Measurements from ENCODE around the gene RAD17. TPM values are rescaled to one million over a fixed set of nuclear protein-coding genes. Genes with fewer than 3 reads are reported as not detected.
A peak's percentile ranks its signal among the peaks of the same experiment; 100 is the strongest.
"Not testable (repeated sequence)": the region's sequence is repeated elsewhere in the genome, so short reads cannot be mapped to it uniquely, and the experiment has no call there.

RAD17 gene
- polyA plus RNA-seq, 1 donor from 2014 or later, result 29.6 TPM

- Mint-ChIP-seq H3K4me1 (peaks cover 21 to 40% (median 23%) of the 10 kb centered on the region in 3 donors), H3K27ac (peak overlapping the region in 1 of 3 donors; percentile 59)
Measured at GRCh38 chr5:69364414-69364813, 5.2 kb upstream of the RAD17 start.

GRCh38 chr5:69364850-69365249 is 4.8 kb upstream of the RAD17 start:
- Mint-ChIP-seq H3K4me3 (peak overlapping the region in 1 of 4 donors; percentile 90), H3K27me3 (no peaks in the 10 kb centered on the region), H3K36me3 (no peaks in the 10 kb centered on the region), H3K4me1 (peaks cover 21 to 43% (median 23%) of the 10 kb centered on the region in 3 donors), H3K27ac (peak overlapping the region in 1 of 3 donors; percentile 59), H3K9me3 (no peaks in the 10 kb centered on the region)

More at GRCh38 chr5:69364414-69364813, 5.2 kb upstream of the RAD17 start:
- Mint-ChIP-seq H3K36me3 (no peaks in the 10 kb centered on the region), H3K9me3 (no peaks in the 10 kb centered on the region), H3K27me3 (no peaks in the 10 kb centered on the region), H3K4me3 (peak overlapping the region in 1 of 4 donors; percentile 90)

GRCh38 chr5:69367697-69368279 is 1.8 kb upstream of the RAD17 start:
- peak overlapping the region; percentile 91 to 99 (median 96) for H3K4me3 Mint-ChIP-seq
- H3K4me1 Mint-ChIP-seq, result peaks cover 32 to 52% (median 34%) of the 10 kb centered on the region in 3 donors
- H3K9me3 Mint-ChIP-seq, result no peaks in the 10 kb centered on the region
- peak overlapping the region; percentile 92 to 100 (median 99) for H3K27ac Mint-ChIP-seq
- H3K27me3 Mint-ChIP-seq, result no peaks in the 10 kb centered on the region
- H3K36me3 Mint-ChIP-seq, result no peaks in the 10 kb centered on the region

- Mint-ChIP-seq H3K9me3 (no peaks in the 10 kb centered on the region), H3K4me3 (peak overlapping the region; percentile 93 to 99 (median 96)), H3K36me3 (no peaks in the 10 kb centered on the region), H3K4me1 (peaks cover 37 to 56% (median 38%) of the 10 kb centered on the region in 3 donors), H3K27ac (peak overlapping the region; percentile 92 to 100 (median 99)), H3K27me3 (no peaks in the 10 kb centered on the region)
Measured at GRCh38 chr5:69368458-69369339, 919 bp upstream of the RAD17 start.

- not testable (repeated sequence) for H3K36me3 Mint-ChIP-seq, H3K9me3 Mint-ChIP-seq, H3K27me3 Mint-ChIP-seq
- Mint-ChIP-seq H3K27ac (peak overlapping the region; percentile 99 to 100 (median 99)), H3K4me3 (peak overlapping the region; percentile 93 to 98 (median 96)), H3K4me1 (peaks cover 39 to 56% (median 44%) of the 10 kb centered on the region in 3 donors)
Measured at GRCh38 chr5:69370335-69370734, 717 bp downstream of the RAD17 start.

GRCh38 chr5:69372394-69372793 is 2.8 kb downstream of the RAD17 start:
- Mint-ChIP-seq H3K4me3 (peak overlapping the region; percentile 21 to 94 (median 78)), H3K9me3 (no peaks in the 10 kb centered on the region), H3K27ac (peak overlapping the region; percentile 47 to 59 (median 58)), H3K27me3 (no peaks in the 10 kb centered on the region), H3K36me3 (peaks cover 5% of the 10 kb centered on the region), H3K4me1 (peaks cover 41 to 63% (median 52%) of the 10 kb centered on the region in 3 donors)

GRCh38 chr5:69374911-69375446 is 5.4 kb downstream of the RAD17 start:
- Mint-ChIP-seq H3K9me3 (no peaks in the 10 kb centered on the region), H3K27me3 (no peaks in the 10 kb centered on the region), H3K36me3 (peaks cover 5% of the 10 kb centered on the region), H3K4me3 (peak overlapping the region; percentile 74 to 91 (median 89)), H3K27ac (peak overlapping the region; percentile 92 to 97 (median 96)), H3K4me1 (peaks cover 32 to 43% (median 40%) of the 10 kb centered on the region in 3 donors)

- no peak overlapping the region for H3K27ac Mint-ChIP-seq
- peaks cover 14 to 29% (median 24%) of the 10 kb centered on the region in 3 donors for H3K4me1 Mint-ChIP-seq
- H3K27me3 Mint-ChIP-seq, result no peaks in the 10 kb centered on the region
- H3K36me3 Mint-ChIP-seq, result peaks cover 5% of the 10 kb centered on the region
- no peaks in the 10 kb centered on the region for H3K9me3 Mint-ChIP-seq
- H3K4me3 Mint-ChIP-seq, result no peak overlapping the region
Measured at GRCh38 chr5:69378376-69378775, 8.8 kb downstream of the RAD17 start.

- Mint-ChIP-seq H3K27ac (no peak overlapping the region), H3K4me3 (no peak overlapping the region), H3K36me3 (peaks cover 13% of the 10 kb centered on the region), H3K4me1 (peaks cover 0 to 3% (median 0%) of the 10 kb centered on the region in 3 donors), H3K27me3 (no peaks in the 10 kb centered on the region), H3K9me3 (peaks cover 0 to 2% (median 0%) of the 10 kb centered on the region in 3 donors)
Measured at GRCh38 chr5:69404659-69405330, 35.2 kb downstream of the RAD17 start.

- Mint-ChIP-seq H3K27ac (peak within 1 kb of the TSS in 2 of 3 donors; percentile 41 to 65), H3K4me1 (peaks cover 5 to 11% (median 5%) of the 10 kb centered on the region in 3 donors), H3K4me3 (peak within 1 kb of the TSS; percentile 74 to 89 (median 81)), H3K36me3 (peaks cover 4% of the 10 kb centered on the region), H3K9me3 (no peaks in the 10 kb centered on the region), H3K27me3 (no peaks in the 10 kb centered on the region)
Measured at GRCh38 chr5:69414885-69415583, 45.4 kb downstream of the RAD17 start, which contains the start of gene MARVELD2. MARVELD2 (plus strand) TSS chr5:69415116; CDS start chr5:69419386, 4,270 bp downstream.

GRCh38 chr5:69415584-69415958 is 46.0 kb downstream of the RAD17 start:
- Mint-ChIP-seq H3K27ac (peak overlapping the region in 1 of 3 donors; percentile 35), H3K27me3 (no peaks in the 10 kb centered on the region), H3K9me3 (no peaks in the 10 kb centered on the region), H3K4me3 (peak overlapping the region; percentile 58 to 85 (median 69)), H3K4me1 (peaks cover 5 to 11% (median 8%) of the 10 kb centered on the region in 3 donors), H3K36me3 (peaks cover 2% of the 10 kb centered on the region)

GRCh38 chr5:69416180-69416579 is 46.6 kb downstream of the RAD17 start:
- Mint-ChIP-seq H3K27me3 (no peaks in the 10 kb centered on the region), H3K27ac (no peak overlapping the region), H3K9me3 (no peaks in the 10 kb centered on the region), H3K4me1 (peaks cover 5 to 11% (median 8%) of the 10 kb centered on the region in 3 donors), H3K36me3 (peaks cover 1% of the 10 kb centered on the region), H3K4me3 (peak overlapping the region; percentile 58 to 85 (median 69))

- peaks cover 5 to 11% (median 8%) of the 10 kb centered on the region in 3 donors for H3K4me1 Mint-ChIP-seq
- peaks cover 1% of the 10 kb centered on the region for H3K36me3 Mint-ChIP-seq
- H3K9me3 Mint-ChIP-seq, result no peaks in the 10 kb centered on the region
- no peaks in the 10 kb centered on the region for H3K27me3 Mint-ChIP-seq
- no peak overlapping the region for H3K27ac Mint-ChIP-seq
- peak overlapping the region in 1 of 4 donors; percentile 58 for H3K4me3 Mint-ChIP-seq
Measured at GRCh38 chr5:69416699-69417098, 47.1 kb downstream of the RAD17 start.

GRCh38 chr5:69418554-69418953 is 48.9 kb downstream of the RAD17 start:
- no peak overlapping the region for H3K27ac Mint-ChIP-seq
- H3K36me3 Mint-ChIP-seq, result peaks cover 1% of the 10 kb centered on the region
- no peak overlapping the region for H3K4me3 Mint-ChIP-seq
- H3K9me3 Mint-ChIP-seq, result peaks cover 0 to 2% (median 0%) of the 10 kb centered on the region in 3 donors
- H3K4me1 Mint-ChIP-seq, result peaks cover 5 to 11% (median 8%) of the 10 kb centered on the region in 3 donors
- H3K27me3 Mint-ChIP-seq, result no peaks in the 10 kb centered on the region
